ENCODE measurements around the gene CDC42BPG.

GRCh38 chr11:64836448-64837072 lies 7.9 kb downstream of the CDC42BPG start:
- TF ChIP-seq CTCF (IDR thresholded peaks at IDR 0.05) (no peak), REST (IDR thresholded peaks at IDR 0.05; ENCODE audit: insufficient read depth in 1 of 2, low read depth in 2 of 2, low read length in 1 of 2) (no peak), POLR2AphosphoS5 (IDR thresholded peaks at IDR 0.05; ENCODE audit: low read depth, low read length) (no peak), SIN3A (IDR thresholded peaks at IDR 0.05; ENCODE audit: borderline replicate concordance, insufficient read depth, low read depth, low read length) (no peak)
